Keratinocyte (primary cell): ENCODE data around the gene ZNF808. TPM values are rescaled to one million over a fixed set of nuclear protein-coding genes. Genes with fewer than 3 reads are reported as not detected.
"Not testable (repeated sequence)": the region's sequence is repeated elsewhere in the genome, so short reads cannot be mapped to it uniquely, and the experiment has no call there.

Experiments
- DNase-seq: peaks from one replicate; pipeline ENCODE4 v3.0.0-alpha.2; 2011; ENCODE audit warnings: low read depth, missing footprints, low spot score
- FAIRE-seq: peaks from 2 replicates; lab custom pipeline; 2011; peaks lifted over from hg19 to GRCh38; lab: Jason Lieb, UNC
- H2AFZ ChIP-seq: 2 replicates; pipeline ENCODE4 v1.6.0; 2012; ENCODE audit warnings: low read length, control low read depth, inconsistent platforms; ENCODE audit not compliant: control insufficient read depth
- H3K27ac ChIP-seq: 2 replicates; pipeline ENCODE4 v1.5.1; 2011; ENCODE audit warnings: low read length; ENCODE audit not compliant: control insufficient read depth, insufficient read depth
- H3K27me3 ChIP-seq: 3 replicates; pipeline ENCODE4 v1.6.0; 2011; ENCODE audit warnings: low read length; ENCODE audit not compliant: control insufficient read depth, insufficient read depth; ENCODE audit errors: extremely low read depth
- H3K36me3 ChIP-seq, 2 experiments: 2 replicates in 1 of 2; 3 replicates in 1 of 2; pipeline ENCODE4 v1.5.1; 2011; ENCODE audit warnings: low read length in 2 of 2, mild to moderate bottlenecking in 1 of 2; ENCODE audit not compliant: control insufficient read depth in 2 of 2, insufficient read depth in 2 of 2; ENCODE audit errors: extremely low read depth in 1 of 2
- H3K4me1 ChIP-seq: 3 replicates; pipeline ENCODE4 v1.5.1; 2011; ENCODE audit warnings: low read length; ENCODE audit not compliant: control insufficient read depth, insufficient read depth; ENCODE audit errors: extremely low read depth
- H3K4me2 ChIP-seq: 3 replicates; pipeline ENCODE4 v1.6.0; 2011; ENCODE audit warnings: low read depth, low read length; ENCODE audit not compliant: control insufficient read depth, insufficient read depth; ENCODE audit errors: extremely low read depth
- H3K4me3 ChIP-seq, 3 experiments: fragments of 200-600 bp in 1 of 3; sonication (generic) in 1 of 3; 2 replicates in 2 of 3; 3 replicates in 1 of 3; pipeline ENCODE4 v1.5.1; 2011 to 2016; ENCODE audit warnings: low read length in 3 of 3, mild to moderate bottlenecking in 3 of 3, control low read depth in 2 of 3, inconsistent platforms in 1 of 3, low read depth in 1 of 3, mixed read lengths in 1 of 3, mixed run types in 1 of 3, moderate library complexity in 1 of 3; ENCODE audit not compliant: control insufficient read depth in 2 of 3, insufficient read depth in 2 of 3; ENCODE audit errors: extremely low read depth in 1 of 3
- H3K79me2 ChIP-seq: 2 replicates; pipeline ENCODE4 v1.6.0; 2012; ENCODE audit warnings: low read length; ENCODE audit not compliant: control insufficient read depth, insufficient read depth
- H3K9ac ChIP-seq: 3 replicates; pipeline ENCODE4 v1.6.0; 2011; ENCODE audit warnings: low read length; ENCODE audit not compliant: control insufficient read depth, insufficient read depth; ENCODE audit errors: extremely low read depth
- H3K9me1 ChIP-seq: 3 replicates; pipeline ENCODE4 v1.6.0; 2011; ENCODE audit warnings: low read length; ENCODE audit not compliant: control insufficient read depth, insufficient read depth; ENCODE audit errors: extremely low read depth
- H3K9me3 ChIP-seq: 2 replicates; pipeline ENCODE4 v1.5.1; 2012; ENCODE audit warnings: low read depth, low read length; ENCODE audit not compliant: control insufficient read depth
- H4K20me1 ChIP-seq: 3 replicates; pipeline ENCODE4 v1.6.0; 2011; ENCODE audit warnings: low read length; ENCODE audit not compliant: control insufficient read depth, insufficient read depth; ENCODE audit errors: extremely low read depth
- EZH2 ChIP-seq: IDR thresholded peaks from one replicate; pipeline ENCODE4 v1.6.1; 2012; ENCODE audit warnings: inconsistent platforms, mild to moderate bottlenecking, low read length, moderate library complexity
- dilution Hi-C: fragments of 300-500 bp; cut with MboI; formaldehyde crosslinking; loops from one replicate; pipeline ENCODE4 v1.7.0; 2020; ENCODE audit warnings: low sequenced_read_pairs; ENCODE audit not compliant: extremely low pct_ligation_motif_present
- polyA plus RNA-seq, 5 experiments: library from polyadenylated mRNA; depleted of rRNA in 3 of 5; stranded (reverse) in 3 of 5; stranded (forward) in 1 of 5; unstranded in 1 of 5; fragments of >200 nt; gene quantifications; 1 replicate in 1 of 5; 2 replicates in 3 of 5; 3 replicates in 1 of 5; pipeline versions ENCODE4 v1.2.1 to v1.2.3, GENCODE V29; 2011 to 2012; ENCODE audit warnings: missing spikeins in 2 of 5, low read depth in 1 of 5, low replicate concordance in 1 of 5
- TF ChIP-seq, protein P1 (sequence below), 3 experiments: IDR thresholded peaks in 1 of 3; conservative IDR thresholded peaks in 1 of 3; optimal IDR thresholded peaks in 1 of 3; 2 replicates in 2 of 3; 3 replicates in 1 of 3; pipeline versions ENCODE3 to v1.5.1; 2011; ENCODE audit warnings: low read length in 3 of 3, mild to moderate bottlenecking in 3 of 3, moderate library complexity in 2 of 3, control low read depth in 1 of 3, inconsistent platforms in 1 of 3; ENCODE audit not compliant: insufficient read depth in 2 of 3; ENCODE audit errors: extremely low read depth in 1 of 3

The ZNF808 gene
- polyA plus RNA-seq, 1 donor (not counting 4 experiments of a cell fraction or from before 2014, with no cell fraction given) = 6.8 TPM

DNA sequence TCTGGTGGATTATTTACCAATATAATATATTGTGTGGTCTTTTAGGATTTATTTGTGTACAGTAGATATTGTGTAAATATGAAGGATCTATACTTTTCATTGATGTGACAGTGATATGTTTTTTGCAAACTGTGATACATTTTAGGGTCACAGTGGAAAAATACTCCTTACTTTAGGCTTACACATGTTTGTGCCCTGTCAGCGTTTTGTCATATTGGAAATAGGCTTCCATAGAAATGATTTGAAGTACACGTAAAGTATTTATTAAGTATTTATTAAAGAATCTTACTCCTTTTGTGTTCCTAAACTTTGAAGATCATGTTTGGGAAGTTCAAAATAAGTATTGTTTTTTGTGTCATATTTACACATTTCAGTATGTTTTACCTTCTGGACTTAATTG is 5.0 kb downstream of the ZNF808 start:
- Histone ChIP-seq H3K79me2 (peaks cover 27% of the 10 kb centered on the region), H3K27ac (no peak overlapping the region), H3K27me3 (no peaks in the 10 kb centered on the region), H3K4me1 (peaks cover 9% of the 10 kb centered on the region), H4K20me1 (no peaks in the 10 kb centered on the region), H3K4me3 (no peak overlapping the region), H3K9me3 (no peaks in the 10 kb centered on the region), H3K4me2 (no peak overlapping the region), H3K9ac (no peak overlapping the region), H2AFZ (no peak overlapping the region), H3K9me1 (no peaks in the 10 kb centered on the region), H3K36me3 (peaks cover 1 to 2% of the 10 kb centered on the region in 2 experiments)
- dilution Hi-C loops = no loop called here
- DNase-seq (no peak), FAIRE-seq (no peak)
- TF ChIP-seq, protein P1, sequence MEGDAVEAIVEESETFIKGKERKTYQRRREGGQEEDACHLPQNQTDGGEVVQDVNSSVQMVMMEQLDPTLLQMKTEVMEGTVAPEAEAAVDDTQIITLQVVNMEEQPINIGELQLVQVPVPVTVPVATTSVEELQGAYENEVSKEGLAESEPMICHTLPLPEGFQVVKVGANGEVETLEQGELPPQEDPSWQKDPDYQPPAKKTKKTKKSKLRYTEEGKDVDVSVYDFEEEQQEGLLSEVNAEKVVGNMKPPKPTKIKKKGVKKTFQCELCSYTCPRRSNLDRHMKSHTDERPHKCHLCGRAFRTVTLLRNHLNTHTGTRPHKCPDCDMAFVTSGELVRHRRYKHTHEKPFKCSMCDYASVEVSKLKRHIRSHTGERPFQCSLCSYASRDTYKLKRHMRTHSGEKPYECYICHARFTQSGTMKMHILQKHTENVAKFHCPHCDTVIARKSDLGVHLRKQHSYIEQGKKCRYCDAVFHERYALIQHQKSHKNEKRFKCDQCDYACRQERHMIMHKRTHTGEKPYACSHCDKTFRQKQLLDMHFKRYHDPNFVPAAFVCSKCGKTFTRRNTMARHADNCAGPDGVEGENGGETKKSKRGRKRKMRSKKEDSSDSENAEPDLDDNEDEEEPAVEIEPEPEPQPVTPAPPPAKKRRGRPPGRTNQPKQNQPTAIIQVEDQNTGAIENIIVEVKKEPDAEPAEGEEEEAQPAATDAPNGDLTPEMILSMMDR (optimal IDR thresholded peaks at IDR 0.05 in 1 of 3, IDR thresholded peaks at IDR 0.05 in 1 of 3, conservative IDR thresholded peaks at IDR 0.05 in 1 of 3; ENCODE audit: extremely low read depth in 1 of 3, insufficient read depth in 2 of 3, low read length in 3 of 3) = no peak
- TF ChIP-seq EZH2 = no peak

DNA sequence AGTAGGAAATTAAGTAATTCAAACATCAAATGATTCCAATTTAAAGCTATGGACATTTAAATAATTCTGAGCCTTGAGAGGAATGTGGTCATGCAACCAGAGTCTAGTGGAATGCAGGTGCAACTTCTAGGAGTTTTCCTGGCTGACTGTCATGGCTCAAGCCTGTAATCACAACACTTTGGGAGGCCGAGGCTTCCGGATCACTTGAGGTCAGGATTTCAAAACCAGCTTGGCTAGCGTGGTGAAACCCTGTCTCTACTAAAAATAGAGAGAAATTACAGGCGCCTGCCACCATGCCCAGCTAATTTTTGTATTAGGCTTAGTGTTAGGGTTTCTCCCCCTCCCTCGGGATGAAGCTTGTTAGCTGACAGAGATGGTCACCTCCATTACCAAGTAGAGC is 6.4 kb downstream of the ZNF808 start:
- no peak for TF ChIP-seq EZH2
- TF ChIP-seq, protein P1 (optimal IDR thresholded peaks at IDR 0.05 in 1 of 3, IDR thresholded peaks at IDR 0.05 in 1 of 3, conservative IDR thresholded peaks at IDR 0.05 in 1 of 3; ENCODE audit: extremely low read depth in 1 of 3, insufficient read depth in 2 of 3, low read length in 3 of 3) = no peak
- H3K4me2 ChIP-seq = no peak overlapping the region
- H3K4me3 ChIP-seq = no peak overlapping the region
- no peaks in the 10 kb centered on the region for H3K27me3 ChIP-seq
- H4K20me1 ChIP-seq = no peaks in the 10 kb centered on the region
- H3K79me2 ChIP-seq = peaks cover 17% of the 10 kb centered on the region
- H3K4me1 ChIP-seq = peaks cover 4% of the 10 kb centered on the region
- DNase-seq (no peak), FAIRE-seq (no peak)
- H3K9ac ChIP-seq = no peak overlapping the region
- no peaks in the 10 kb centered on the region for H3K9me3 ChIP-seq
- dilution Hi-C loops = no loop called here
- H2AFZ ChIP-seq = no peak overlapping the region
- H3K9me1 ChIP-seq = no peaks in the 10 kb centered on the region
- no peak overlapping the region for H3K27ac ChIP-seq
- H3K36me3 ChIP-seq = peaks cover 1 to 2% of the 10 kb centered on the region in 2 experiments

GRCh38 chr19:52535385-52535770 is 7.9 kb downstream of the ZNF808 start:
- H4K20me1 ChIP-seq, FAIRE-seq, H3K4me1 ChIP-seq, H3K9me3 ChIP-seq, DNase-seq, H3K9me1 ChIP-seq, H3K36me3 ChIP-seq, dilution Hi-C loops, H3K27me3 ChIP-seq, H3K27ac ChIP-seq, H3K9ac ChIP-seq: not testable (repeated sequence)
- H2AFZ ChIP-seq = peak overlapping the region; percentile 49
- peak overlapping the region; percentile 35 to 62 (median 40) for H3K4me3 ChIP-seq
- peaks cover 13% of the 10 kb centered on the region for H3K79me2 ChIP-seq
- H3K4me2 ChIP-seq = peak overlapping the region; percentile 66
